Measurements from ENCODE around the gene PDC.

DNA sequence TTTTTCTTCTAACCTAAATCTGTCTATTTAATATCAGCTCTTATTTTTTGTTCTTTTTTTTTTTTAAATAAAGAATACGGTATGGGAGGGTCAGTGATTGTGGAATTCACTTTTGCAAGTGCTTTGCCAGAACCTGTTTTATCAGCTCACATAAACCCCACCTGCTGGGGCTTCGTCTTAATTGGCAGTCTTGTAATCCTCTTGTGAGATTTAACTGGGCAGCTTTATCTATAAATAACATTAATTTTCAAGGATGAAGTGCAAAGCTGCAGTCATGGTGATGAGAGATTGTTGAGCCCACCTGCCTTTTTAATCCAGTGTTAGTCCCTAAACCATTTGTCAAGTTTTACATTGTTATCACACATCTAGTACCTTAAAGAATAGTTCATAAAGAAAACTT lies 18.2 kb upstream of the PDC start:
- TF ChIP-seq CTCF (conservative IDR thresholded peaks at IDR 0.05), result no peak
- no peak for TF ChIP-seq EZH2 (IDR thresholded peaks at IDR 0.05; ENCODE audit: low read depth)
